Measurements from ENCODE around the gene DARS1.
"Not testable (repeated sequence)": the region's sequence is repeated elsewhere in the genome, so short reads cannot be mapped to it uniquely, and the experiment has no call there.

The DARS1 gene

DNA sequence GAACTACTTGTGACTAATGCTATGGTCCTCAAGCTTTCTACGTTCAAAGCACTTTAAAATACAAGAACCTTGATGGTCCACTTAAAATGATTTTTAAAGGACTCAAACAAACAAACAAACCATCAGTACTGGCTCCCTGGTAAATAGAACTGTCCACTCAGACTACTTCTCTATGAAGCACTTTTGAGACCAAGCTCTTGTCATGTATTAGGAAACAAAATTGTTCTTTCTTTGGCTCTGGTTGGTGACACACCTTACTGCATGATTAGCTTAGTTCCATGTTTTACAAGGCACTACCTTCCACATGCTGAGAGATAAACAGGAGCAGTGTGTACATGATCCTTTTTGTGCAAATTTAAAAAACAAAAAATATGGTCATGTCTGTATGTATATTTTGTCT, 19.7 kb downstream of the DARS1 start:
- Histone ChIP-seq H3K9me3 (ENCODE audit: insufficient read depth, low read depth, low read length) (no peaks in the 10 kb centered on the region), H3K9me2 (replicated peaks; ENCODE audit: low read depth, low read length) (no peaks in the 10 kb centered on the region), H4K20me1 (ENCODE audit: insufficient read depth, low read length, poor library complexity, severe bottlenecking) (peaks cover 14% of the 10 kb centered on the region), H3K27me3 (ENCODE audit: insufficient read depth, low read length, poor library complexity, severe bottlenecking) (no peaks in the 10 kb centered on the region), H3K79me2 (ENCODE audit: insufficient read depth, low read length) (peaks cover 95% of the 10 kb centered on the region), H3F3A (ENCODE audit: low read depth) (peaks cover 5% of the 10 kb centered on the region), H3K4me2 (ENCODE audit: low read depth, low read length, poor library complexity, severe bottlenecking) (no peak overlapping the region), H3K4me3 (ENCODE audit: low read length, poor library complexity, severe bottlenecking) (no peak overlapping the region), H3K36me3 (ENCODE audit: insufficient read depth, low read length) (peaks cover 37% of the 10 kb centered on the region), H3K4me1 (ENCODE audit: insufficient read depth, low read length, poor library complexity, severe bottlenecking) (peaks cover 24% of the 10 kb centered on the region), H2AFZ (ENCODE audit: low read length) (no peak overlapping the region), H3K9ac (ENCODE audit: low read depth, low read length, poor library complexity, severe bottlenecking) (no peak overlapping the region)
- TF ChIP-seq EZH2phosphoT487 (IDR thresholded peaks at IDR 0.05; ENCODE audit: borderline replicate concordance) = no peak
- no peak for TF ChIP-seq CTCF (conservative IDR thresholded peaks at IDR 0.05; ENCODE audit: low read length)

GRCh38 chr2:135964404-135964803, 21.0 kb downstream of the DARS1 start:
- Histone ChIP-seq H3K4me1 (ENCODE audit: insufficient read depth, low read length, poor library complexity, severe bottlenecking) (peaks cover 32% of the 10 kb centered on the region), H4K20me1 (ENCODE audit: insufficient read depth, low read length, poor library complexity, severe bottlenecking) (peaks cover 18% of the 10 kb centered on the region), H3K79me2 (ENCODE audit: insufficient read depth, low read length) (peaks cover 91% of the 10 kb centered on the region), H3K36me3 (ENCODE audit: insufficient read depth, low read length) (peaks cover 43% of the 10 kb centered on the region)
- not testable (repeated sequence) for H3F3A ChIP-seq (ENCODE audit: low read depth); H3K27me3 ChIP-seq (ENCODE audit: insufficient read depth, low read length, poor library complexity, severe bottlenecking); H3K9me3 ChIP-seq (ENCODE audit: insufficient read depth, low read depth, low read length); H3K4me2 ChIP-seq (ENCODE audit: low read depth, low read length, poor library complexity, severe bottlenecking); H2AFZ ChIP-seq (ENCODE audit: low read length); H3K9me2 ChIP-seq (replicated peaks; ENCODE audit: low read depth, low read length); H3K4me3 ChIP-seq (ENCODE audit: low read length, poor library complexity, severe bottlenecking); H3K9ac ChIP-seq (ENCODE audit: low read depth, low read length, poor library complexity, severe bottlenecking)

- H2AFZ ChIP-seq (ENCODE audit: low read length) = no peak overlapping the region
- H4K20me1 ChIP-seq (ENCODE audit: insufficient read depth, low read length, poor library complexity, severe bottlenecking) = peaks cover 18% of the 10 kb centered on the region
- TF ChIP-seq EZH2phosphoT487 (IDR thresholded peaks at IDR 0.05; ENCODE audit: borderline replicate concordance) (no peak), CTCF (conservative IDR thresholded peaks at IDR 0.05; ENCODE audit: low read length) (no peak)
- H3K27me3 ChIP-seq (ENCODE audit: insufficient read depth, low read length, poor library complexity, severe bottlenecking) = no peaks in the 10 kb centered on the region
- H3K9ac ChIP-seq (ENCODE audit: low read depth, low read length, poor library complexity, severe bottlenecking) = no peak overlapping the region
- no peaks in the 10 kb centered on the region for H3K9me3 ChIP-seq (ENCODE audit: insufficient read depth, low read depth, low read length)
- H3K79me2 ChIP-seq (ENCODE audit: insufficient read depth, low read length) = peaks cover 91% of the 10 kb centered on the region
- peaks cover 9% of the 10 kb centered on the region for H3F3A ChIP-seq (ENCODE audit: low read depth)
- no peak overlapping the region for H3K4me3 ChIP-seq (ENCODE audit: low read length, poor library complexity, severe bottlenecking)
- peaks cover 41% of the 10 kb centered on the region for H3K36me3 ChIP-seq (ENCODE audit: insufficient read depth, low read length)
- no peaks in the 10 kb centered on the region for H3K9me2 ChIP-seq (replicated peaks; ENCODE audit: low read depth, low read length)
- H3K4me2 ChIP-seq (ENCODE audit: low read depth, low read length, poor library complexity, severe bottlenecking) = no peak overlapping the region
- H3K4me1 ChIP-seq (ENCODE audit: insufficient read depth, low read length, poor library complexity, severe bottlenecking) = peaks cover 32% of the 10 kb centered on the region
Measured at GRCh38 chr2:135963841-135964240, 21.6 kb downstream of the DARS1 start.

DNA sequence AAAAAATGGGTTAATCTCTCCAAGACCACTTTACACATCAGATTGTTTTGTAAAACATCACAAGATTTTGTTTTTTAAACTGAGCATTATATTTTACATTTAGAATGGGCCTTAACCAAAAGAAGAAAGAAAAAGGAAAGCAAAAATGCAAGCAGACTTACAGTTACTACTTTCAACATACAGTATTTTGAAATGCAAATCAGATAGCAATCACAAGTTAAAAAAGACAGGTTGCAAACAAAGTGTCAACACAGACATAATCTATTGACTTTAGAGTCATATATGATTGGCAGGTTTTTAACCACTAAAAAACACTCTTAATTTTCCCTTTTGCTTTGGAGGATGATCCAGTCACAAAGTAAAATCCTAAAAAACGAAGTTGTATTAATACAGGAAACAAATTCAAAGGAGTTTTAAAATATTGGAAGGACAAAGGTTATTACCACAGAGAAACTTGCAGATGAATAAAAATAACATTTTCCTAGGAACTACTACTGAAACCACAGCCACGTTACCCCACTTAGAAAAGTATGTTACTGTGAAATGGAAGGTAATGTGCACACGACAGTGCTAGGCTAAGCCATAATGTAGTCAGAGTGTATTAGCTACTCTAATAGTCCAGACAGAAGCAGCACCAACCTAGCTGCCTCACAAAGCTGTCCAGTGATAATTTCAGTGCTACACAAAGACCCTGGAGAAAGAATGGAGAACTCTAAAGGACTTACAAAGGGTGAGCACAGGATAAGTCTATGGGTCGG, 22.9 kb downstream of the DARS1 start:
- H3K9ac ChIP-seq (ENCODE audit: low read depth, low read length, poor library complexity, severe bottlenecking) = peak overlapping the region; percentile 37
- H3K9me2 ChIP-seq (replicated peaks; ENCODE audit: low read depth, low read length) = no peaks in the 10 kb centered on the region
- H4K20me1 ChIP-seq (ENCODE audit: insufficient read depth, low read length, poor library complexity, severe bottlenecking) = peaks cover 18% of the 10 kb centered on the region
- no peak overlapping the region for H3K4me3 ChIP-seq (ENCODE audit: low read length, poor library complexity, severe bottlenecking)
- H2AFZ ChIP-seq (ENCODE audit: low read length) = no peak overlapping the region
- H3K79me2 ChIP-seq (ENCODE audit: insufficient read depth, low read length) = peaks cover 89% of the 10 kb centered on the region
- peaks cover 32% of the 10 kb centered on the region for H3K4me1 ChIP-seq (ENCODE audit: insufficient read depth, low read length, poor library complexity, severe bottlenecking)
- no peak for TF ChIP-seq EZH2phosphoT487 (IDR thresholded peaks at IDR 0.05; ENCODE audit: borderline replicate concordance)
- TF ChIP-seq CTCF (conservative IDR thresholded peaks at IDR 0.05; ENCODE audit: low read length) = no peak
- peak overlapping the region; percentile 23 for H3K4me2 ChIP-seq (ENCODE audit: low read depth, low read length, poor library complexity, severe bottlenecking)
- peaks cover 46% of the 10 kb centered on the region for H3K36me3 ChIP-seq (ENCODE audit: insufficient read depth, low read length)
- H3F3A ChIP-seq (ENCODE audit: low read depth) = peaks cover 9% of the 10 kb centered on the region
- no peaks in the 10 kb centered on the region for H3K9me3 ChIP-seq (ENCODE audit: insufficient read depth, low read depth, low read length)
- H3K27me3 ChIP-seq (ENCODE audit: insufficient read depth, low read length, poor library complexity, severe bottlenecking) = no peaks in the 10 kb centered on the region
